GM23338 (cell line): ENCODE results near the gene ADAMTS14. TPM values are rescaled to one million over a fixed set of nuclear protein-coding genes. Genes with fewer than 3 reads are reported as not detected.

ENCODE experiments used
- ATAC-seq: fragments of 200-7000 bp; cut with Tn5 transposase; 3 replicates; pipeline ENCODE4 v1.9.1; 2020
- DNase-seq: peaks from one replicate; pipeline ENCODE4 v3.0.0-alpha.2; 2015; ENCODE audit warnings: low spot score
- H2AFZ ChIP-seq: fragments of 200-600 bp; sonication (generic); 2 replicates; pipeline ENCODE4 v1.8.0; 2016; ENCODE audit warnings: antibody characterized with exemption, mild to moderate bottlenecking, moderate library complexity
- H3F3A ChIP-seq: fragments of 200-600 bp; sonication (generic); replicated peaks from 2 replicates; pipeline ENCODE4 v1.8.0; 2017; ENCODE audit warnings: antibody characterized with exemption, mixed run types, low read depth
- H3K27ac ChIP-seq: fragments of 200-600 bp; sonication (generic); 2 replicates; pipeline ENCODE4 v1.6.1; 2016; ENCODE audit warnings: low read depth
- H3K27me3 ChIP-seq: fragments of 200-600 bp; sonication (generic); 2 replicates; pipeline ENCODE4 v1.8.0; 2016; ENCODE audit warnings: mild to moderate bottlenecking, mixed run types, moderate library complexity; ENCODE audit not compliant: insufficient read depth
- H3K36me3 ChIP-seq: fragments of 200-600 bp; sonication (generic); 2 replicates; pipeline ENCODE4 v1.8.0; 2016; ENCODE audit warnings: mild to moderate bottlenecking; ENCODE audit not compliant: insufficient read depth
- H3K4me1 ChIP-seq: fragments of 200-600 bp; sonication (generic); 2 replicates; pipeline ENCODE4 v1.8.0; 2016; ENCODE audit warnings: mild to moderate bottlenecking, moderate library complexity; ENCODE audit not compliant: insufficient read depth
- H3K4me2 ChIP-seq: fragments of 200-600 bp; sonication (generic); 2 replicates; pipeline ENCODE4 v1.7.1; 2017; ENCODE audit warnings: mixed run types
- H3K4me3 ChIP-seq: fragments of 200-600 bp; sonication (generic); 2 replicates; pipeline ENCODE4 v1.6.1; 2016; ENCODE audit warnings: mixed run types
- H3K79me2 ChIP-seq: fragments of 200-600 bp; sonication (generic); replicated peaks from 2 replicates; pipeline ENCODE4 v1.8.0; 2017; ENCODE audit warnings: mild to moderate bottlenecking; ENCODE audit not compliant: insufficient read depth
- H3K9me2 ChIP-seq: fragments of 200-600 bp; sonication (generic); 2 replicates; pipeline ENCODE4 v1.8.0; 2017; ENCODE audit not compliant: insufficient read depth
- H4K20me1 ChIP-seq: fragments of 200-600 bp; sonication (generic); replicated peaks from 2 replicates; pipeline ENCODE4 v1.8.0; 2017; ENCODE audit warnings: mild to moderate bottlenecking; ENCODE audit not compliant: insufficient read depth
- H3K27ac Mint-ChIP-seq: 2 replicates; pipeline ENCODE4 v1.8.0; 2020; ENCODE audit warnings: inconsistent platforms, mild to moderate bottlenecking, moderate library complexity, mixed read lengths
- H3K27me3 Mint-ChIP-seq: 3 replicates; pipeline ENCODE4 v1.8.0; 2022; ENCODE audit warnings: low read depth, mild to moderate bottlenecking, moderate library complexity, mixed read lengths, inconsistent platforms; ENCODE audit not compliant: insufficient read depth, poor library complexity
- H3K36me3 Mint-ChIP-seq: 3 replicates; pipeline ENCODE4 v1.8.0; 2021; ENCODE audit warnings: low read depth, mild to moderate bottlenecking, inconsistent platforms, moderate library complexity, mixed read lengths
- H3K4me1 Mint-ChIP-seq: 3 replicates; pipeline ENCODE4 v1.8.0; 2020; ENCODE audit warnings: mild to moderate bottlenecking, inconsistent platforms, mixed read lengths
- H3K4me3 Mint-ChIP-seq: 3 replicates; pipeline ENCODE4 v1.8.0; 2021; ENCODE audit warnings: moderate library complexity, mild to moderate bottlenecking, inconsistent platforms, mixed read lengths
- H3K9me3 Mint-ChIP-seq: 3 replicates; pipeline ENCODE4 v1.8.0; 2020; ENCODE audit warnings: moderate library complexity, mild to moderate bottlenecking, inconsistent platforms, mixed read lengths
- CREB1 ChIP-seq: fragments of 250-450 bp; sonication (Bioruptor Pico); IDR thresholded peaks from 2 replicates; pipeline ENCODE4 v1.5.0; 2020; ENCODE audit warnings: low read depth, mild to moderate bottlenecking, moderate library complexity
- CTCF ChIP-seq, 2 experiments: fragments of 200-600 bp in 1 of 2; sonication (generic) in 1 of 2; conservative IDR thresholded peaks; 2 replicates each; pipeline versions ENCODE4 v1.5.1 to v1.6.1; 2016 to 2017; ENCODE audit warnings: antibody characterized with exemption in 2 of 2, low read depth in 2 of 2, mild to moderate bottlenecking in 2 of 2, moderate library complexity in 1 of 2
- ETS1 ChIP-seq: IDR thresholded peaks from 2 replicates; pipeline ENCODE4 v1.6.1; 2016; ENCODE audit warnings: antibody characterized with exemption
- EZH2 ChIP-seq: fragments of 200-600 bp; sonication (generic); IDR thresholded peaks from one replicate; pipeline ENCODE4 v1.8.0; 2017; ENCODE audit warnings: antibody characterized with exemption, mild to moderate bottlenecking, low read depth; ENCODE audit not compliant: unreplicated experiment
- EZH2phosphoT487 ChIP-seq: fragments of 200-600 bp; sonication (generic); IDR thresholded peaks from one replicate; pipeline ENCODE4 v1.8.1; 2018; ENCODE audit warnings: antibody characterized with exemption; ENCODE audit not compliant: unreplicated experiment
- JUNB ChIP-seq: IDR thresholded peaks from one replicate; pipeline ENCODE4 v1.6.1; 2016; ENCODE audit warnings: antibody characterized with exemption; ENCODE audit not compliant: unreplicated experiment
- NANOG ChIP-seq: IDR thresholded peaks from 2 replicates; pipeline ENCODE4 v1.6.1; 2016; ENCODE audit warnings: antibody characterized with exemption, borderline replicate concordance
- POLR2AphosphoS5 ChIP-seq: IDR thresholded peaks from 2 replicates; pipeline ENCODE4 v1.6.1; 2016; ENCODE audit warnings: antibody characterized with exemption, low read depth
- REST ChIP-seq: IDR thresholded peaks from one replicate; pipeline ENCODE4 v1.6.1; 2018; ENCODE audit warnings: antibody characterized with exemption; ENCODE audit not compliant: unreplicated experiment
- STAT1 ChIP-seq: IDR thresholded peaks from one replicate; pipeline ENCODE4 v1.6.1; 2016; ENCODE audit warnings: antibody characterized with exemption; ENCODE audit not compliant: unreplicated experiment
- ZNF114 ChIP-seq: fragments of 250-450 bp; sonication (Bioruptor Pico); IDR thresholded peaks from 2 replicates; pipeline ENCODE4 v1.5.0; 2020; ENCODE audit warnings: mild to moderate bottlenecking, moderate library complexity
- ZNF331 ChIP-seq: fragments of 250-450 bp; sonication (Bioruptor Pico); IDR thresholded peaks from 2 replicates; pipeline ENCODE4 v1.5.0; 2020; ENCODE audit warnings: low read depth, mild to moderate bottlenecking, moderate library complexity
- ZNF462 ChIP-seq: fragments of 250-450 bp; sonication (Bioruptor Pico); IDR thresholded peaks from 2 replicates; pipeline ENCODE4 v1.5.0; 2020; ENCODE audit warnings: mild to moderate bottlenecking, moderate library complexity
- polyA plus RNA-seq: library from polyadenylated mRNA; unstranded; fragments of >200 nt; fragmentation: Nextera tagmentation; extraction: Ambion mirVana; gene quantifications from 2 replicates; pipeline ENCODE4 v1.2.1, GENCODE V29; 2016
- total RNA-seq: library from RNA; depleted of rRNA; stranded (reverse); fragments of >200 nt; shearing (Covaris generic); gene quantifications from 2 replicates; pipeline ENCODE4 v1.2.3, GENCODE V29; 2014

The ADAMTS14 gene
- total and polyA plus RNA-seq, 2 experiments from 2014 or later, result 1.9 to 2.1 TPM

GRCh38 chr10:70774810-70775678 lies 102.7 kb downstream of the ADAMTS14 start:
- no peaks in the 10 kb centered on the region for H3K9me2 ChIP-seq
- DNase-seq (no peak), ATAC-seq (no peak)
- no peak overlapping the region for H2AFZ ChIP-seq
- TF ChIP-seq CTCF (conservative IDR thresholded peaks at IDR 0.05; ENCODE audit: low read depth in 2 of 2) (no peak), ZNF331 (no peak), EZH2phosphoT487 (no peak), STAT1 (no peak), POLR2AphosphoS5 (no peak), JUNB (no peak), REST (no peak), EZH2 (no peak), NANOG (no peak), CREB1 (no peak), ETS1 (no peak), ZNF114 (CRISPR knock-in tag) (no peak), ZNF462 (CRISPR knock-in tag) (no peak)
- no peaks in the 10 kb centered on the region for H3K27me3 ChIP-seq
- no peaks in the 10 kb centered on the region for H3K9me3 Mint-ChIP-seq
- H3K79me2 ChIP-seq, result no peaks in the 10 kb centered on the region
- no peak overlapping the region for H3K27ac Mint-ChIP-seq
- no peak overlapping the region for H3K4me2 ChIP-seq
- H3K4me3 ChIP-seq, result no peak overlapping the region
- H3F3A ChIP-seq, result no peaks in the 10 kb centered on the region
- peaks cover 12% of the 10 kb centered on the region for H3K27me3 Mint-ChIP-seq
- H3K4me3 Mint-ChIP-seq, result no peak overlapping the region
- H3K4me1 ChIP-seq, result no peaks in the 10 kb centered on the region
- H3K36me3 Mint-ChIP-seq, result no peaks in the 10 kb centered on the region; the same call in 2 of the 3 replicates
- peaks cover 7% of the 10 kb centered on the region; the same call in 2 of the 3 replicates for H3K4me1 Mint-ChIP-seq
- H4K20me1 ChIP-seq, result no peaks in the 10 kb centered on the region
- no peak overlapping the region for H3K27ac ChIP-seq
- no peaks in the 10 kb centered on the region for H3K36me3 ChIP-seq
